ENCODE results near the gene NWD2. TPM values are rescaled to one million over a fixed set of nuclear protein-coding genes. Genes with fewer than 3 reads are reported as not detected.
"Not testable (repeated sequence)": the region's sequence is repeated elsewhere in the genome, so short reads cannot be mapped to it uniquely, and the experiment has no call there.

The NWD2 gene
- polyA plus RNA-seq (ENCODE audit: insufficient read length in 4 of 4), result under 1 TPM; 0.09 to 0.30 (median 0.15) TPM

GRCh38 chr4:37244583-37245390 is at the start of gene NWD2:
TSS of gene NWD2 (plus strand) at chr4:37244743. CDS start at chr4:37245068, 325 bp downstream.
- peak in 1 of 4 donors; percentile 39 for DNase-seq (ENCODE audit: low read depth in 4 of 4, low spot score in 3 of 4)

- DNase-seq (ENCODE audit: low read depth in 4 of 4, low spot score in 3 of 4), result no peak
Observed at GRCh38 chr4:37197899-37198298, 46.6 kb upstream of the NWD2 start.

DNA sequence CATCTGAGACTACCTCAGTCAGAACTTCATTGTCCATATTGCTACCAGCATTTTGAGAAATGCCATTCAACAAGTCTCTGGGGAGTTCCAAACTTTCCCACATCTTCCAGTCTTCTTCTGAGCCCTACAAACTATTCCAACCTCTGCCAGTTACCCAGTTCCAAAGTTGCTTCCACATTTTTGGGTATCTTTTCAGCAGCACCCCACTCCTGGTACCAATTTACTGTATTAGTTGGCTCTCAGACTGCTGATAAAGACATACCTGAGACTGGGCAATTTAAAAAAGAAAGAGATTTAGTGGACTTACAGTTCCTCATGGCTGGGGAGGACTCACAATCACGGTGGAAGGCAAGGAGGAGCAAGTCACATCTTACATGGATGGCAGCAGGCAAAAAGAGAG is 39.8 kb upstream of the NWD2 start:
- DNase-seq (ENCODE audit: low read depth in 4 of 4, low spot score in 3 of 4), result not testable (repeated sequence)

DNA sequence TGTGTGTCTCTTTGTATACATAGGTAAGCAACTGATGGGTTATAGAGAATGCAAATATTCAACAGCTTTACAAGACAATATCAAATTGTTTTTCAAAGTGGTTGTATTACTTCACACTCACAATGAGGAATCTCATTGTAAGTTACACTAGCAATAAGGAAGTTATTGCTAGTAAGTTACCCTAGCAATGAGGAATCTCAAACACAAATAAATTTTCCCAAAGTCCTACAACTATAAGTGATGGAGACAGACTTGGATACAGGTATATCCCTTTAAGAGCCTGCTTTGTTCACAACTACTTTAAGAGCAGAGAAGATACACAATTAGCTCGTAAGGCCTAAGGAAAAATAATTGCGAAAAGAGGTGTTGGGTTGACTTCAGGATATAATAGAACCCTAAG is 28.3 kb upstream of the NWD2 start:
- no peak for DNase-seq (ENCODE audit: low read depth in 4 of 4, low spot score in 3 of 4)

DNA sequence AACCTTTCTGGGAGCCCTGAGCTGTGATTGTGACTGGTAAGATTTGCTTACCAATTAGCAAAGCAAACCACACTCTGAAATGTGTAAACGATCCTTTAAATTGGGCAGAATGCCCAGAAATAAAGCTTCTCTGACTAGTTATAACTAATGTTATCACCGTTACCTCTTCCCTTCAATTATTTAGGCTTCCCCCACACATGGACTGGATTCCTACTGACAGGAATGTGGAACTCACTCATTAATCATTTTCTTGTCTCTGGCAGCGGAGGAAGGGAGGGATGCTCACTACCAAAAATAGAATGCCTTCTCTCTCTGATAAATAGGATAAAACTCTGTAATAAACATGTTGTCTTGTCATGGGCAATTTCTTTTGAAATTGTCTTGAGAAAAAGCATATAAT is 25.3 kb upstream of the NWD2 start:
- DNase-seq (ENCODE audit: low read depth in 4 of 4, low spot score in 3 of 4), result no peak

- DNase-seq (ENCODE audit: low read depth in 4 of 4, low spot score in 3 of 4), result no peak
Observed at GRCh38 chr4:37219990-37220389, 24.6 kb upstream of the NWD2 start.

- DNase-seq (ENCODE audit: low read depth in 4 of 4, low spot score in 3 of 4), result no peak
Observed at GRCh38 chr4:37220685-37221084, 23.9 kb upstream of the NWD2 start.

- DNase-seq (ENCODE audit: low read depth in 4 of 4, low spot score in 3 of 4), result no peak
Observed at GRCh38 chr4:37223732-37224131, 20.8 kb upstream of the NWD2 start.

DNA sequence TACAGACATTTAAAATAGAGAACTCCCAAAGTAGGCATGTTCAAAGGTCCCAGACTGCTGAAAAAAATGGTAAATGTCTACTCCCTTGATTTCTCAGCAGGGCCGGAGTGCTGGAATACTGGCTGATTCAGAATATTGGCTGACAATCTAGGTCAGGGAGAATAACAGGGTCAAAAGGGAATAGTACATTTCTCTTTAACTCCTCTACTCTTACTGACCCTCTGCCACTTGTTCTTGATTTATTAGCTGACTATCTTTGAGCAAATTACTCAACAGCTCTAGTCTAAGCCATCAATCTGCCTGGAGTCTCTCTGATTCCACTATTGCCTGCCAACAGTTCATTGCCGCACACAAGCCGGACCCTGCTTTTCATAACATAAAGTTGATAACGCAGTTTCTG is 19.7 kb upstream of the NWD2 start:
- no peak for DNase-seq (ENCODE audit: low read depth in 4 of 4, low spot score in 3 of 4)

DNA sequence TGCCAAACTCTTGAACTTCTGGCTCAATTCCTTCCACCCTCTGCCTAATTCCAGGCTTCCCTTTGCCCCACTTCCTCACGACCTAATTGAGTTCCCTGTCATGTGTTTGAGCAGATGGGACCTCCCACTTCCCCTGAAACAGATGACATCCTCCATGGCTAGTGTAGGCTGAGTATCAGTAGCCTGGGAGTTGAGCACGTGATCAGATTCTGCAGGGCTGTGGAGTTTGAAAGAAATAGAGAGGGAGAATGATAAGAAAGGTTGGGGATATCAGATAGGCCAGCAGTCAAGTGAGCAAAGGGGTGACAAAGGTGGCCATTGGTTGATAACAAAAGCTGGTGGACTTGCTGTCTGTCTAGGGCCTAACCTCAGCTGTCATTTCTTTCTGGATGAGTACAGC is 18.8 kb upstream of the NWD2 start:
- no peak for DNase-seq (ENCODE audit: low read depth in 4 of 4, low spot score in 3 of 4)

- DNase-seq (ENCODE audit: low read depth in 4 of 4, low spot score in 3 of 4), result no peak
Observed at GRCh38 chr4:37232315-37232714, 12.2 kb upstream of the NWD2 start.

DNA sequence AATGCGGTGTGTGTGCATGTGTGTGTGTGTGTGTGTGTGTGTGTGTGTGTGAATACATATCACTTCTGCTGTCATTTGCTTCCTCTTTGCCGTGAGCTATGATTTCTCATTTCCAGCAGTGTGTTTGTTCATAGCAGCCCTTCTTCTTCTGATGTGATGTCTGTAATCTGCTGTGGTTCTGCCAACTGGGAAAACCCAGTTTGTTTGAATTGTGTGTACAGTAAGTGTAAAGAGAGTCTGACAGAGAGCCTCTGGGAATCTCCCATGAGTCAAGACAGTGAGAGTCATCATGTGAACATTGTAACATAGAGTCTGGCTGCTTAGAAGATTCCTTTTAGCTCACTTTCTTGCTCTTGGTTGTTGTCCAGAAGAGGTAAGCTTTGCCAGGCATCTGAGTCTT is 8.4 kb upstream of the NWD2 start:
- DNase-seq (ENCODE audit: low read depth in 4 of 4, low spot score in 3 of 4), result no peak

DNA sequence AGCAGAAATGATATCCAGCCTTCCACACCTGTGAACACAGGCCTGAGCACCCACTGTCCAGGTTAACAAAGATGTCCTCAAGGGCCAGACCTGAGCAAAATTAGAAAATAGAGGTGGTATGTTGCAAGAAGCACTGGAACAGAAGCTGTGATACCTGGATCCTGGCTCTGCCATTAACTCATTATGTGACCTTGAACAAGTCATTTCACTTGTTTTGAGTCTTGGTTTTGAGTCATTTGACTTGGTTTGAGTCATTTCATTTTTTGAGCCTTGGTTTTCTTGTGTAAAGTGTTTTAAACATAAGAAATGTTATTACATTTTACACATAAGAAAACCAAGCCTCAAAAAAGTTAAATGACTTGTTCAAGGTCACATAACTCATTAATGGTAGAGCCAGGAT is 2.9 kb upstream of the NWD2 start:
- DNase-seq (ENCODE audit: low read depth in 4 of 4, low spot score in 3 of 4), result no peak

DNA sequence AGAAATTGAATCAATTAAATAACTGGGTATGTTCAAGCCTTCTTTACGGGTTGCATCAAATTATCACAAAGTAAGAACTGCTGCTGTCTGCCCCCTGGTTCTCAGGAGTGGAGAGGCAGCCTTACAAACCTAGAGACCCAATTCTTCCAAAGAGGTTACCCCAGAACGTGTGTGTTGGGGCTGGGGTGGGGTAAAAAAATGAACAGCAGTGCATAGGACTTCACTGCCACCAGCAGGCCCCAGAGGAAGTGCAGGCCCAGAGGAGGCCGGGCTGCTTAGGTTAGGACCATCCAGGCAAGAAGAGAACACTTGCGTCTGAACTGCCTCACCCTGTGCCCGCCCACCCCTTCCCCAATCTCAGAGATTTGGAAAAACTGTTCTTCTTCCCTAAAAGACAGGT is 1.5 kb upstream of the NWD2 start:
- DNase-seq (ENCODE audit: low read depth in 4 of 4, low spot score in 3 of 4), result no peak

DNA sequence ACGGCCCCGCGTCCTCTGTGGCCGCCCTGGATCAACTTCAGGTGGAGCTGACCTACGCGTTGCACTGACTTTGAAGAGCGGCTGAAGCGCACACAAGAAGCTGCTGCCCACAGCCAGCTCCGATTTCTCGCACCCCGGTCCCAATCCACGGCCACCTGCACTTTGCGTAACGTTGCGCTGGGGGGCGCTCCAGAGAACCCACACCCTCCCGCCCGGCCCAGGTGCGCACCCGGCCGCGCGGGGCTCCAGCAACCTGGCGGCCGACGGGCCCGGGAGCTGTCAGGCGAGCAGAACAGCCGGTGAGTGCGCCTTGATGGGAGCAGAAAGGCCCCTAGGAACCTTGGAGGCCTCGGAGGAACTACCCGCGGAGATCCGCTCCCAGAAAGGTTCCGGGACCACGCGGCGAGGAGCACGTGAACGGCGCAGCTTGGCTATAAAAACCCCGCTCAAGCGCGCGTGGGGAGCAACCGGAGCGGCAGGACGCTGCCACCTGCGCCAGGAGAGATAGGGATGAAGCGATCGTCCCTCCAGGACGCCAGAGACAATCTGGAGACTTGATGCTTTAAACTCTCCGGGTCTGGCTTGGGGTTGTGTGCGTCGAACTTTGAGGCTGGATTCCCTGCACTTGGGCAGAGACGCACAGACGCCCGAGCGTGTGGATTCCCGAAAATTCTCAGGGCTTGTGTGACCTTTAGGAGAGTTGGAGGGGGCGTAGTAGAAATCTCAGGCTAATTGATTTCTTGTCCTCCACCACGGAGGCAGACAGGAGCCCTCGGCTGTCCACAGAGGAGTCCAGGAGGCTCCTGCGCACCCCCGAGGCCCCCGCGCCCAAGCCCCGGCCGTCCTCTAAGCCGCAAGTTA is 591 bp upstream of the NWD2 start:
- DNase-seq (ENCODE audit: low read depth in 4 of 4, low spot score in 3 of 4), result no peak

GRCh38 chr4:37245391-37245954 is 930 bp downstream of the NWD2 start:
- DNase-seq (ENCODE audit: low read depth in 4 of 4, low spot score in 3 of 4), result no peak

DNA sequence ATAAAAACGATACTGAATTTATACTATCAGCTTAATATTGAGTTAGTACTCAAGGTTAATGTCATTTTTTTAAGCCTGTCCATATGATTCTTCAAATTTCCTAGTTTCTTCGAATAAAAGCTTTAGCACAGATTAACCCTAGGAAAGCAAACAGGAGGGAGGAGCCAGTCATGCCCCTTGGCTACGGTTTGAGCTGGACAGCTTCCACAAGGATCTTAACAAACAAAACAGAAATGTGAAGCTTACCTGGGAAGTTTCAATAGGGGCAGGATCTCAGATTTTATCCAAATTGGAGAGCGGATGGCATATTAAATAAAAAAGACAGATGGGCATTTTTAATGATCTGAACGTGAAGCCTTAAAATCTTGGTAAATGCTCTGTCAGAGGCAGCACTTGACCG is 2.3 kb downstream of the NWD2 start:
- no peak for DNase-seq (ENCODE audit: low read depth in 4 of 4, low spot score in 3 of 4)

GRCh38 chr4:37258221-37258620 is 13.7 kb downstream of the NWD2 start:
- DNase-seq (ENCODE audit: low read depth in 4 of 4, low spot score in 3 of 4), result no peak

GRCh38 chr4:37268319-37268718 is 23.8 kb downstream of the NWD2 start:
- no peak for DNase-seq (ENCODE audit: low read depth in 4 of 4, low spot score in 3 of 4)

DNA sequence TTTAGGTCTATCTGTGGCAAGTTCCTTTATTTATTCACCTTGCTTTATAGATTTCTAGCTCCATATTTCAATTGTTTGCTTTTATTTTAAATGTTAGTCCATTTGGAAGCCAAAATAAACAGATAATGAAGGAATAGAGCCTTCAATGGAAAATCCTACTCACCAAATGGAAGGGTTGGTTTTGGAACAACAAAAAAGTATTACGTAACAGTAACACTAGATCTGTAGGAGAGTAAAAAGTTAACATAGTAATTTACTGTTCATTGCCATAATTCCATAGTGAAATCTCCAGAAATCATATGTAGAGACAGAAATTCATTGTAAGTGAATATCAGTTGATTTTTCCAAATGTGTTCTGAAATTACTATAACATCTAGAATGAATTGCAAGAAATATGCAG is 34.6 kb downstream of the NWD2 start:
- no peak for DNase-seq (ENCODE audit: low read depth in 4 of 4, low spot score in 3 of 4)

- no peak for DNase-seq (ENCODE audit: low read depth in 4 of 4, low spot score in 3 of 4)
Observed at GRCh38 chr4:37279894-37280592, 35.5 kb downstream of the NWD2 start.
